Ovary (tissue), 9 donors: ENCODE measurements around the gene TSPO. TPM values are rescaled to one million over a fixed set of nuclear protein-coding genes. Genes with fewer than 3 reads are reported as not detected.

Experiments used
- DNase-seq, 5 donors: peaks; one replicate each; pipeline ENCODE4 v3.0.0-alpha.2; 2019 to 2020
- H3K27ac ChIP-seq, 2 donors: fragments of 200-600 bp; one replicate each; pipeline versions ENCODE4 v1.5.1 to v1.8.0; 2019 to 2022
- H3K27me3 ChIP-seq: fragments of 200-600 bp; one replicate; pipeline ENCODE4 v1.8.0; 2022
- H3K36me3 ChIP-seq: fragments of 200-600 bp; sonication (generic); one replicate; pipeline ENCODE4 v1.5.1; 2019
- H3K4me1 ChIP-seq: one replicate; pipeline ENCODE4 v1.8.1; 2013; ENCODE audit warnings: mild to moderate bottlenecking, moderate library complexity; ENCODE audit not compliant: insufficient read depth
- H3K4me3 ChIP-seq: fragments of 200-600 bp; sonication (generic); one replicate; pipeline ENCODE4 v1.5.1; 2017
- H3K9me3 ChIP-seq, 2 donors: fragments of 200-600 bp in 1 of 2; sonication (generic) in 1 of 2; one replicate each; pipeline versions ENCODE4 v1.5.1 to v1.8.1; 2013 to 2019; ENCODE audit warnings: mild to moderate bottlenecking in 1 of 2, moderate library complexity in 1 of 2
- EP300 ChIP-seq: sonication (generic); formaldehyde crosslinking; IDR thresholded peaks from one replicate; pipeline ENCODE4 v1.6.1; 2017; ENCODE audit warnings: antibody characterized with exemption
- POLR2A ChIP-seq: fragments of 450-650 bp; IDR thresholded peaks from one replicate; pipeline ENCODE4 v1.6.1; 2017; ENCODE audit warnings: antibody characterized with exemption, mild to moderate bottlenecking, moderate library complexity
- WGBS, 3 donors: extraction: QIAGEN DNeasy Blood & Tissue Kit in 1 of 3; methylation state at CpG; one replicate each; pipeline versions ENCODE4 v1.1.5 to v1.1.7; 2013 to 2017; 5-methylcytosine and 5-hydroxymethylcytosine counted together
- intact Hi-C, 4 donors: fragments of 100-400 bp; cut with DNase I; formaldehyde crosslinking; loops; one replicate each; pipeline versions ENCODE4 v1.11.0 to v1.15.1; 2022 to 2023
- polyA plus RNA-seq, 2 donors: library from polyadenylated mRNA; stranded (reverse); fragments of 200-250 nt in 1 of 2; fragments of 350-450 nt in 1 of 2; fragmentation: Illumina TruSeq in 1 of 2; extraction: RNeasy Lipid Tissue Mini Kit (QIAGEN cat#74804) in 1 of 2; gene quantifications; one replicate each; pipeline ENCODE4 v1.2.3, GENCODE V29; 2013 to 2014
- total RNA-seq, 7 donors: library from RNA; depleted of rRNA in 2 of 7; stranded (reverse); fragments of >200 nt in 2 of 7; fragmentation: NEBNext Ultra II Directional in 3 of 7; extraction: Animal tissue kit (Norgen Biotek cat#: 25700) in 3 of 7; gene quantifications; one replicate each; pipeline versions ENCODE4 v1.1.0 to v1.2.4, GENCODE V29; 2016 to 2023
- TF ChIP-seq, protein P1 (sequence below), 3 donors: fragments of 450-650 bp in 2 of 3; fragments of 200-600 bp in 1 of 3; IDR thresholded peaks; one replicate each; pipeline versions ENCODE4 v1.5.1 to v1.8.0; 2016 to 2022; ENCODE audit warnings: antibody characterized with exemption in 3 of 3, mild to moderate bottlenecking in 1 of 3
- donor health status: DM: no; HTN: no; CAD: no; lungs with moderate emphysema.
- donor health status: DM: no; HTN: no; CAD: no.
- donor health status: Bipolar disorder and iron deficiency.
- donor health status: DM: yes; HTN: yes; CAD: no.
- donor health status: DM: no; HTN: no; CAD: no.
- donor health status: DM: yes; HTN: yes; CAD: no.

TSPO gene
- total and polyA plus RNA-seq, 9 donors: 1.3 to 263 (median 79.1) TPM

DNA sequence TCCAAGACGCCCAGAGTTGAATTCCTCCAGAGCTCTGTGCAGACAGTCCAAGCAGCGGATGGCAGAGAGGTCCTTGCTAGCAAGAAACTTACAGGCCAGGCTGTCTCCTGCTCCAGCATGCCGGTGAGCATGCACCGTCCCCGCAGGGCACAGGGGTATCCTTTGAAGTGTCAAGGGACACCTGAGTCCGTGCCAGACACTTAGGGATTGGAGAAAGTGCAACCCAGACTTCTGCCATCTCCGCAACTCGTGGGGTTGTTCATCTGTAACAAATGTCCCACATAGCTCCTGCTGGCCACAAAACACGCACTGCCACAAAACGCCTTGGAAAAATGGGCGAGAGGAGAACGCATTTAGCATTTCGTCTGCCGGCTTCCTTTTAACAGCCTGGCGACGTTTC lies 13.3 kb downstream of the TSPO start:
- Histone ChIP-seq H3K9me3 (no peaks in the 10 kb centered on the region), H3K36me3 (no peaks in the 10 kb centered on the region)
- 26 to 54% (median 44%) methylated on average over 16 of the region's 16 CpGs for WGBS, 3 donors

DNA sequence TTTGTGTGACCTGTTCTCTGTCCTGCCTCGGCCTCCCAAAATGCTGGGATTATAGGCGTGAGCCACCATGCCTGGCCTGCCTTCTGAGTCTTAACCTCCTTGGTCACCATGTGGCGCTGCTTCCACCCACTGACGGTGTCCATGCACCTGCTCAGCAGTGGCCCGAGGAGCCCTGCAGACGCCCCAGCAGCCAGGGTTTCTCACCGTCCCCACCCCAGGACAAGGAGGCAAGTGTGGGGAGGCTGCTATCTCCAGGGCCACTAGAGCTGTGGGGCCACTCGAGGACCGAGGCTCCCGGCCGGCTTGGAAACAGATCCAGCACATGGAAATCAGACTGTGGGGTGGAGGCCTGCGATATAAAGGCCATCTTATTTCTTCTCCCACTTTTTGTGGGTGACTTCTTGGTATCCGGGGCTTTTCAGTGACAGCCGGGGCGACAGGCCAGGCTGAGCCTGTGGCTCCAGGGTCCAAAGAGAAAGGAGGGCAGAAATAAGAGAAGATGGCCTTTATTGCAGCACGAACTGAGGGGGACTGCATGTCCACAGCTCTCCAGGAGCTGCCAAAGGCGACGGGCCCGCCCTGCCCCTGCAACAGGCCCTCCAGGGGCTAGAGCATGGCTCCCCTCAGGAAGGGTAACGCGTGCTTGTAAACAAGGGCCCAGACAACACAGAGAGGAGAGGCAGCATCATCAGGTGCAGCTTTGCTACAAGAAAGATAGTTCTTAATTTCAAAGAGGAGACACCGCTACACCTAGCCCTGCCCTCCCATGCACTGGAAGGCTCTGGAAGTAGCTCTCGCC lies 15.0 kb downstream of the TSPO start:
- no peaks in the 10 kb centered on the region for H3K36me3 ChIP-seq
- H3K4me3 ChIP-seq: no peak overlapping the region
- WGBS, 3 donors: 89 to 92% (median 89%) methylated on average over 23 of the region's 23 CpGs
- no peaks in the 10 kb centered on the region for H3K27me3 ChIP-seq
- intact Hi-C loops: no loop called here
- no peaks in the 10 kb centered on the region for H3K9me3 ChIP-seq
- TF ChIP-seq, protein P1, sequence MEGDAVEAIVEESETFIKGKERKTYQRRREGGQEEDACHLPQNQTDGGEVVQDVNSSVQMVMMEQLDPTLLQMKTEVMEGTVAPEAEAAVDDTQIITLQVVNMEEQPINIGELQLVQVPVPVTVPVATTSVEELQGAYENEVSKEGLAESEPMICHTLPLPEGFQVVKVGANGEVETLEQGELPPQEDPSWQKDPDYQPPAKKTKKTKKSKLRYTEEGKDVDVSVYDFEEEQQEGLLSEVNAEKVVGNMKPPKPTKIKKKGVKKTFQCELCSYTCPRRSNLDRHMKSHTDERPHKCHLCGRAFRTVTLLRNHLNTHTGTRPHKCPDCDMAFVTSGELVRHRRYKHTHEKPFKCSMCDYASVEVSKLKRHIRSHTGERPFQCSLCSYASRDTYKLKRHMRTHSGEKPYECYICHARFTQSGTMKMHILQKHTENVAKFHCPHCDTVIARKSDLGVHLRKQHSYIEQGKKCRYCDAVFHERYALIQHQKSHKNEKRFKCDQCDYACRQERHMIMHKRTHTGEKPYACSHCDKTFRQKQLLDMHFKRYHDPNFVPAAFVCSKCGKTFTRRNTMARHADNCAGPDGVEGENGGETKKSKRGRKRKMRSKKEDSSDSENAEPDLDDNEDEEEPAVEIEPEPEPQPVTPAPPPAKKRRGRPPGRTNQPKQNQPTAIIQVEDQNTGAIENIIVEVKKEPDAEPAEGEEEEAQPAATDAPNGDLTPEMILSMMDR (IDR thresholded peaks at IDR 0.05): no peak
- TF ChIP-seq POLR2A (no peak), EP300 (no peak)
- H3K27ac ChIP-seq: no peak overlapping the region
- DNase-seq: no peak
- H3K4me1 ChIP-seq: peaks cover 13% of the 10 kb centered on the region

More for the DNA sequence above, 13.3 kb downstream of the TSPO start:
- intact Hi-C loops: no loop called here
- Histone ChIP-seq H3K27ac (no peak overlapping the region), H3K4me1 (peaks cover 13% of the 10 kb centered on the region), H3K4me3 (no peak overlapping the region), H3K27me3 (no peaks in the 10 kb centered on the region)
- TF ChIP-seq, protein P1 (IDR thresholded peaks at IDR 0.05): no peak
- TF ChIP-seq POLR2A (no peak), EP300 (no peak)
- peak in 1 of 5 donors; percentile 37 for DNase-seq

DNA sequence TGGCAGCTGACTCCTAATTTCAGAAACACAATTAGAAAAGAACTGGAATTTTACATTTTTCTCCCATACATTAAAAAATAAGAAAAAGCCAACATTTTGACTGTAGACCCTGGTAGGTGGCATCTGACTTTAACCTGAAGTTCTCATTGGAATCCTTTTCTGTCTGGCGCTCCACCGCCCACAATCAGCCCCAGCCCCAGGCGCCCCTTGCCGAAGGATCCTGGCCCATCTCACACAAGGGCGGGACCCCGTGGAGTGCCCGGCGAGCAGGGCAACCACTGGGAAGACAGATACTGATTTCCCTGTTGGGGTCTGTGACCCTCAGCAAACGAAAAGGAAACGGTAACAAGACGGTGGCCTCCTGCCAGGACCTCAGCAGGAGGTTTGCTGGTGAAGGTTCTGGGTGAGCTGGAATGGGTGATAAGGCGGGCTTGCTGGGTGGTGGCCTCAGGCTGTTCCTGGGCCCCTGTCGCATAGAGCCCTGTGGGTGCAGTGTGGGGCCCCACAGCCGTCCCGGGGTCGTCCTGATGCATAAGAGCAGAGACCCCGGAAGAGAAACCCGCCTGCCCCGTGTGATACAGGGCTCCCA lies 15.7 kb downstream of the TSPO start:
- DNase-seq: no peak

DNA sequence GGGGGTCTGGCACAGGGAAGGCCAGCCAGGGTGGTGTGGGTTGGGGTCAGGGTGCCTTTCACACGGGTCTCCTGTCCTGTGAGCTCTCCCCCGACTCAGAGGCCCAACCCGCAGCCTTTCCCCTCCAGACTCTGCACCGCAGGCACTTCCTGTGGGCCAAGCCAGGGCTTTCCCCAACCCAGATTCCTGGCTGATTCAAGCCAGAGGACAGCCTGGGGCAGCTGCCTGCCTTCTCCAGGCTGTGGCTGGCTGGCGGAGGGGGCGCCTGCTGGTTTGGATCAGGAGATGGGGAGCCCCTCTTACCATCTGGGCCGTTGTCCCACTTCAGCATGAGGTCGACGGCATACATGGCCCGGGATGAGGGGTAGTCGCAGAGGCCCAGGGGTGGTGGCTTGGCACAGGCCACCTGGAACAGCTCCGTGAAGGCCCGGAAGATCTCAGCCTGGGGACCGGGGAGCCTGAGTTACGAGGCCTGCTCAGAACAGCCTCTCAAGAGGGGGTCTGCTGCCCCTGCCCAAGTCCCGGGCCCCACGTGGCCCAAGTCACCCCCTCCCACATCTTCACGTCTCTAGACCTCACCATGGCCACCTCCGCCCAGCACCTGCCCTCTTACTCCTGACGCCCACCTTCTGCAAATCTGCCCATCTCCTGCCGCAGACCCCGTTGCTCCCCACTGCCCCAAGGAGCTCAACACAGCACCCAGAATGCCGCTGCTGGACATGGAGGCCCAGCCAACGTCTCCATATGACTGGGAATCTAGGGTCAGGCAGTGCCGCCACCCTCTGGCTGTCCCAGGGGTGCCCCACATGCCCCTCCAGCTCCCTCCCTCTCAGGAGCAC lies 17.3 kb downstream of the TSPO start:
- Histone ChIP-seq H3K27me3 (no peaks in the 10 kb centered on the region), H3K4me3 (no peak overlapping the region), H3K27ac (no peak overlapping the region), H3K36me3 (peaks cover 3% of the 10 kb centered on the region), H3K9me3 (no peaks in the 10 kb centered on the region), H3K4me1 (peaks cover 6% of the 10 kb centered on the region)
- intact Hi-C loops: no loop called here
- no peak for DNase-seq
- TF ChIP-seq EP300 (no peak), POLR2A (no peak)
- TF ChIP-seq, protein P1 (IDR thresholded peaks at IDR 0.05): no peak
- WGBS, 3 donors: 79 to 82% (median 80%) methylated on average over 23 to 25 of the region's 25 CpGs

More for the DNA sequence above, 15.7 kb downstream of the TSPO start:
- H3K4me3 ChIP-seq: no peak overlapping the region
- H3K27me3 ChIP-seq: no peaks in the 10 kb centered on the region
- TF ChIP-seq POLR2A: no peak
- 84 to 88% (median 86%) methylated on average over 19 of the region's 19 CpGs for WGBS, 3 donors
- H3K4me1 ChIP-seq: peaks cover 13% of the 10 kb centered on the region
- no peaks in the 10 kb centered on the region for H3K9me3 ChIP-seq
- no peak overlapping the region for H3K27ac ChIP-seq
- intact Hi-C loops: no loop called here
- H3K36me3 ChIP-seq: no peaks in the 10 kb centered on the region
